ENCODE results near the gene SERPINB6. TPM values are rescaled to one million over a fixed set of nuclear protein-coding genes. Genes with fewer than 3 reads are reported as not detected.
"Not testable (repeated sequence)": the region's sequence is repeated elsewhere in the genome, so short reads cannot be mapped to it uniquely, and the experiment has no call there.

Gene SERPINB6
- total RNA-seq, 3 donors from 2014 or later, result 14.9 to 15.9 (median 15.3) TPM

GRCh38 chr6:2949121-2949520, 22.2 kb downstream of the SERPINB6 start:
- Mint-ChIP-seq H3K36me3 (ENCODE audit: insufficient read depth) (peaks cover 20% of the 10 kb centered on the region), H3K9me3 (no peaks in the 10 kb centered on the region), H3K4me1 (ENCODE audit: low read depth) (peaks cover 13% of the 10 kb centered on the region), H3K27me3 (ENCODE audit: low read depth) (no peaks in the 10 kb centered on the region), H3K4me3 (no peak overlapping the region)
- no peak for DNase-seq
- ATAC-seq, result no peak

DNA sequence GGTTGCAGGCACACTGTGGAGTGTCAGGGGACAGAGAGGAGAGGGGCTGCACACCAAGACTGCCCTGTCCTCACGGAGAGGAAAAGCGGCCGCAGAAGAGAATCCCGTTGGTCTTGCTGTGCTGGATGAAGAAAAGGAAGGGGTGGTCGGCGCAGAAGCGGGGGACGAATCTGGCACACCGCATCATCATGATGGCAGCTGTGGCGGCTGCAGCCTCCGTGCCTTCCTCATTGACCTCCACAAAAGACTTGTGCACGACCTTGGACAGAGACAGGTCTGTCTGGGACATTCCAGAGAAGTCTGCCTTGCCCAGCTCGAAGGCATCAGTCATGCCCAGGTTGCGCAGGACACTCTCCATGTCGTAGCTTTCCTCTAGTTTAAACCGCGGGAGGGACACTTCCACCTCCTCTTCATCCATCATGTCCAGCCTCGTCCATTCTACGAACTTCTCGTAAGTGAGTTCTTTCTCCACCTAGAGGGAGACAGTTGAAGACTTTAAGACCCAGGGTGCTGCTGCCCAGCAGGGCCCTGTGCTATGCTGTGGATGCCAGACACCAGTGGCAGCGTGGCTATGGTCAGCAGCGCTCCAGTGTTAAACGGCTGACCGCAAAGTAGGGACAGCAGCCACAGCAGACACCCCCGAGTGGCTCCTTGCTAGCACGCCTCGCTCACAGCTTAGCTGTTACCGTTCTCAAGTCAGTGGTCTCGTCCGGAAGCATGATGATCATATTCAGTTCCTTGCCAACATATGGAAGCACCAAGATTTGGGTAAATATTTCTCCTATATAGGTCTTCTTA, 22.9 kb downstream of the SERPINB6 start:
- Mint-ChIP-seq H3K4me1 (ENCODE audit: low read depth) (peaks cover 16% of the 10 kb centered on the region), H3K36me3 (ENCODE audit: insufficient read depth) (peaks cover 20% of the 10 kb centered on the region), H3K4me3 (no peak overlapping the region), H3K27me3 (ENCODE audit: low read depth) (no peaks in the 10 kb centered on the region), H3K9me3 (no peaks in the 10 kb centered on the region)
- DNase-seq (no peak), ATAC-seq (no peak)

GRCh38 chr6:2947445-2947844, 23.9 kb downstream of the SERPINB6 start:
- Mint-ChIP-seq H3K27me3 (ENCODE audit: low read depth) (no peaks in the 10 kb centered on the region), H3K36me3 (ENCODE audit: insufficient read depth) (peaks cover 17% of the 10 kb centered on the region)
- no peak for ATAC-seq

GRCh38 chr6:2945153-2945452, 26.3 kb downstream of the SERPINB6 start:
- H3K4me1 Mint-ChIP-seq (ENCODE audit: low read depth), result peaks cover 36% of the 10 kb centered on the region
- H3K36me3 Mint-ChIP-seq (ENCODE audit: insufficient read depth), result peaks cover 17% of the 10 kb centered on the region
- no peak for DNase-seq
- no peak for ATAC-seq
- H3K4me3 Mint-ChIP-seq, result no peak overlapping the region
- no peaks in the 10 kb centered on the region for H3K27me3 Mint-ChIP-seq (ENCODE audit: low read depth)
- H3K9me3 Mint-ChIP-seq, result no peaks in the 10 kb centered on the region

More at GRCh38 chr6:2947445-2947844, 23.9 kb downstream of the SERPINB6 start:
- no peaks in the 10 kb centered on the region for H3K9me3 Mint-ChIP-seq
- DNase-seq, result no peak
- H3K4me3 Mint-ChIP-seq, result no peak overlapping the region
- peaks cover 24% of the 10 kb centered on the region for H3K4me1 Mint-ChIP-seq (ENCODE audit: low read depth)

DNA sequence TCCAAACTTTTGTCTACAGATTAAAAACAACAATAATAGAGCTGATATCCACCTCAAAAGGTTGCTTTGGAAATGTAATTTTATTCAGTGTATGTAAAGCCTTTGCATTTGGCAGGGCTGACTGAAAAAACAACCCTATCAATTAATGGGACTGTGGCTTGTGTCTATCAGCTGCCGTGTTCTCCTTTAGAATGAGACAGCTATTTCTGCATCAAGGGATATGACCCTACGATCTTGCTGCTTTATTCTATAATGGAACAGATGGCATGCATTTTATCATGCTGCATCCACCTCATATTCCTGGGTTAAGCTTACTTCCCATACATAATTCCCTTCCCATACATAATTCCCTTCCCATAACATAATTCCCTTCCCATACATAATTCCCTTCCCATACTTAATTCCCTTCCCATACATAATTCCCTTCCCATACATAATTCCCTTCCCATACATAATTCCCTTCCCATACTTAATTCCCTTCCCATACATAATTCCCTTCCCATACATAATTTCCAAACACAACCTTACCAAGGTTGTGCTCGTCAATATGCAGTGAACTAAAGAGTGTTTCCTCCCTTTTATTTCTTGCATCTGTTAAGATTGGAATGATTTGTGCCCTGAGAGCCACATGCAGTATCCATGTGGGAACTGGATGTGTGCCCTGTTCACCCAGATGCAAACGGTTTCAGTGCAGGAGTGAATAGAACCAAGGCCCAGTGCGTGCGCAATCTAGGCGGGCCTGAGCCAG, 26.8 kb downstream of the SERPINB6 start:
- H3K4me1 Mint-ChIP-seq (ENCODE audit: low read depth), result peaks cover 40% of the 10 kb centered on the region
- DNase-seq, result no peak
- peaks cover 17% of the 10 kb centered on the region for H3K36me3 Mint-ChIP-seq (ENCODE audit: insufficient read depth)
- no peaks in the 10 kb centered on the region for H3K27me3 Mint-ChIP-seq (ENCODE audit: low read depth)
- no peak for ATAC-seq
- no peak overlapping the region for H3K4me3 Mint-ChIP-seq
- H3K9me3 Mint-ChIP-seq, result no peaks in the 10 kb centered on the region

GRCh38 chr6:2943564-2943955, 27.8 kb downstream of the SERPINB6 start:
- DNase-seq (no peak), ATAC-seq (no peak)
- peaks cover 10% of the 10 kb centered on the region for H3K36me3 Mint-ChIP-seq (ENCODE audit: insufficient read depth)
- H3K27me3 Mint-ChIP-seq (ENCODE audit: low read depth), result no peaks in the 10 kb centered on the region
- peaks cover 46% of the 10 kb centered on the region for H3K4me1 Mint-ChIP-seq (ENCODE audit: low read depth)
- H3K9me3 Mint-ChIP-seq, result no peaks in the 10 kb centered on the region
- H3K4me3 Mint-ChIP-seq, result peak overlapping the region; percentile 14

DNA sequence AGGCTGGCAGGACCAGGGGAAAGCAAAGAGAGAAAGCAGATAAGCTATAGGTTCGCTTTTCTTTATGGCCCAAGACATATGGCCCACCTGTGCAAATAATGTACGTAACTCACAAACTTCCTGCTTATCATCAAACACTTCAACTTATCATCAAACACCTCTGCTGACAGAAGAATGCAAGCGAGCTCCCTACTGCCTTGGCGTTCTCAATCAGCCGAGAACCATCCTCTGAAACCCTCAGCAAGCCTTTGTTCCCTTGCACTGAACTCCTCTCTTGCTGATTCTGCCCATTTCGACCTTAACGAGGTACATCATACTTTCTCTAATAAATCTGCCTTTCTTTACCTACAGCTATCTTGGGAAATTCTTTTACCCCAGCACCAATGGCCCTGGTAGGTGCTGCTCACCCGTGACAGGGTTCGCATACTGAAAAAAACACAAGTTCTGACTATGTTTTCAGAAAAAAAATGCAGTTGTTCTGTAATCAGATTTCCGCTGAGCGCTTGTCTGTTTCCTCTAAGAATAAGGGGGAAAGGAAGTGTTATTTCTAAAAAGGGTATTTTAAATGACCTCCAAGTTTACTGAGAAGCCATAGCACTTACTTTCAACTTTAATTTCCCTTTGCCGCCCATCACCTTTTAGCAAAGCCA, 28.3 kb downstream of the SERPINB6 start:
- Mint-ChIP-seq H3K27me3 (ENCODE audit: low read depth) (no peaks in the 10 kb centered on the region), H3K4me3 (peak overlapping the region; percentile 14), H3K36me3 (ENCODE audit: insufficient read depth) (peaks cover 9% of the 10 kb centered on the region), H3K4me1 (ENCODE audit: low read depth) (peaks cover 50% of the 10 kb centered on the region), H3K9me3 (no peaks in the 10 kb centered on the region)
- DNase-seq (no peak), ATAC-seq (no peak)

DNA sequence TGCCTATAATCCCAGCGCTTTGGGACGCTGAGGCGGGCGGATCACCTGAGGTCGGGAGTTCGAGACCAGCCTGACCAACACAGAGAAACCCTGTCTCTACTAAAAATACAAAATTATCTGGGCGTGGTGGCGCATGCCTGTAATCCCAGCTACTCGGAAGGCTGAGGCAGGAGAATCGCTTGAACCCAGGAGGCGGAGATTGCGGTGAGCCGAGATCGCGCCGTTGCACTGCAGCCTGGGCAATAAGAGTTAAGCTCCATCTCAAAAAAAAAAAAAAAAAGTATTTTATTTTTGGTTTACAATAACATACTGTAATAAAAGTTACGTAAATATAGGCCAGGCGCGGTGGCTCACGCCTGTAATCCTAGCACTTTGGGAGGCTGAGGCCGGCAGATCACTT, 29.3 kb downstream of the SERPINB6 start:
- not testable (repeated sequence) for H3K9me3 Mint-ChIP-seq; H3K27me3 Mint-ChIP-seq (ENCODE audit: low read depth); DNase-seq; H3K36me3 Mint-ChIP-seq (ENCODE audit: insufficient read depth); H3K4me3 Mint-ChIP-seq; ATAC-seq
- peaks cover 58% of the 10 kb centered on the region for H3K4me1 Mint-ChIP-seq (ENCODE audit: low read depth)

DNA sequence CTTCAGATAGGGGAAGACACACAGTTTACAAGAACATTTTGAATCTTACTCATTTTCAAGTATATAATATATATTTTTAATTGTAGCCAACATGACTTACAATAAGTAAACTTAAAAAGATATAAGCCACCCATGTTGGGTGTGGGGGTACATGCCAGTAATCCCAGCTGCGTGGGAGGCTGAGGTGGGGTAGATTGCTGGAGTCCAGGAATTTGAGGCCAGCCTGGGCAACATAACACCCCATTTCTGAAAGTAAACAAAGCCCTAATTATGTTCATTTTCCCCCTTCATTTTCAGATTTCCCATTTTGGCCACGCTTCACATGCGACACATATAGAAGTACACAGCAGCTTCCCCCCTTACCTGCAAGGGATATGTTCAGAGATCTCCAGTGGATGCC, 30.5 kb downstream of the SERPINB6 start:
- H3K27me3 Mint-ChIP-seq (ENCODE audit: low read depth), result no peaks in the 10 kb centered on the region
- peaks cover 4% of the 10 kb centered on the region for H3K36me3 Mint-ChIP-seq (ENCODE audit: insufficient read depth)
- H3K9me3 Mint-ChIP-seq, result peaks cover 4% of the 10 kb centered on the region
- H3K4me3 Mint-ChIP-seq, result no peak overlapping the region
- ATAC-seq (no peak), DNase-seq (no peak)
- H3K4me1 Mint-ChIP-seq (ENCODE audit: low read depth), result peaks cover 69% of the 10 kb centered on the region

DNA sequence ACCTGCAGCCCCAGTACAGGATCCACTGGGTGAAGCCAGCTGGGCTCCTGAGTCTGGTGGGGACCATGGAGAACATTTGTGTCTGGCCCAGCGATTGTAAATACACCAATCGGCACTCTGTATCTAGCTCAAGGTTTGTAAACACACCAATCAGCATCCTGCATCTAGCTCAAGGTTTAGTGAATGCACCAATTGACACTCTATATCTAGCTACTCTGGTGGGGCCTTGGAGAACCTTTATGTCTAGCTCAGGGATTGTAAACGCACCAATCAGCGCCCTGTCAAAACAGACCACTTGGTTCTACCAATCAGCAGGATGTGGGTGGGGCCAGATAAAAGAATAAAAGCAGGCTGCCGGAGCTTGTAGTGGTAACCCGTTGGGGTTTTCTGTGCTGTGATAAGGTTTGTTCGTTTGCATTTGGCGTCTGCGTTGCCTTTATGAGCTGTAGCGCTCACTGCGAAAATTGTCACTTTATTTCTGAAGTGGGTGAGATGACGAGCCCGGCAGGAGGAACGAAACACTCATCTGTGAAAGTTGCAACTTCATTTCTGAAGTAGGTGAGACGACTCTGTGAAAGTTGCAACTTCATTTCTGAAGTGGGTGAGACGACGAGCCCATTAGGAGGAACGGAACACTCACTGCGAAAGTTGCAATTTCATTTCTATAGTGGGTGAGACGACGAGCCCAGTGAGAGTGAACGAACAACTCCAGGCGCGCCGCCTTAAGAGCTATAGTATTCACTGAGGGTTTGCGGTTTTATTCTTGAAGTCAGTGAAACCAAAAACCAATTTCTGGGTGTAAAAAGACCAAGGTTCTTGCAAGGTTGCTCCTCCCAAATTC, 31.1 kb downstream of the SERPINB6 start:
- Mint-ChIP-seq H3K36me3 (ENCODE audit: insufficient read depth) (peaks cover 4% of the 10 kb centered on the region), H3K4me1 (ENCODE audit: low read depth) (peaks cover 71% of the 10 kb centered on the region), H3K27me3 (ENCODE audit: low read depth) (no peaks in the 10 kb centered on the region), H3K9me3 (peaks cover 4% of the 10 kb centered on the region), H3K4me3 (peak overlapping the region; percentile 48)
- DNase-seq (peak; percentile 60), ATAC-seq (peak; percentile 87 to 94)

DNA sequence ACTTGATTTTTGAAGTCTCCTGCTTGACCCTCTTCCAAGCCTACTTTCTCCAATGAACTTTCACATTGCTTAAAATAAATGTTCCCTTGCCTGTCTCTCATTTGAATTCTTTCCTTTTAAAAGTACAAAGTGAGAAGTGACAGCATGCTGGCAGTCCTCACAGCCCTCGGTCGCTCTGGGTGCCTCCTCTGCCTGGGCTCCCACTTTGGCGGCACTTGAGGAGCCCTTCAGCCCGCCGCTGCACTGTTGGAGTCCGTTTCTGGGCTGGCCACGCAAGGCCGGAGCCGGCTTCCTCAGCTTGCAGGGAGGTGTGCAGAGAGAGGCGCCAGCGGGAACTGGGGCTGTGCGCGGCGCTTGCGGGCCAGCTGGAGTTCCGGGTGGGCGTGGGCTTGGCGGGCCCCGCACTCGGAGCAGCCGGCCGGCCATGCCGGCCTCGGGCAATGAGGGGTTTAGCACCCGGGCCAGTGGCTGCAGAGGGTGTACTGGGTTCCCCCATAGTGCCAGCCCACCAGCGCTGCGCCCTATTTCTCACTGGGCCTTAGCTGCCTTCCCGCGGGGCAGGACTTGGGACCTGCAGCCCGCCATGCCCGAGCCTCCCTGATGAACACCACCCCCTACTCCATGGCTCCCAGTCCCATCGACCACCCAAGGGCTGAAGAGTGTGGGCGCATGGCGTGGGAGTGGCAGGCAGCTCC, 31.9 kb downstream of the SERPINB6 start:
- Mint-ChIP-seq H3K9me3 (peaks cover 4% of the 10 kb centered on the region), H3K36me3 (ENCODE audit: insufficient read depth) (peaks cover 4% of the 10 kb centered on the region), H3K4me3 (no peak overlapping the region), H3K4me1 (ENCODE audit: low read depth) (peaks cover 65% of the 10 kb centered on the region), H3K27me3 (ENCODE audit: low read depth) (no peaks in the 10 kb centered on the region)
- ATAC-seq (no peak), DNase-seq (no peak)

- Mint-ChIP-seq H3K4me3 (no peak overlapping the region), H3K27me3 (ENCODE audit: low read depth) (no peaks in the 10 kb centered on the region), H3K9me3 (peaks cover 4% of the 10 kb centered on the region), H3K36me3 (ENCODE audit: insufficient read depth) (peaks cover 4% of the 10 kb centered on the region), H3K4me1 (ENCODE audit: low read depth) (peaks cover 62% of the 10 kb centered on the region)
- ATAC-seq (no peak), DNase-seq (no peak)
These were observed 32.7 kb downstream of the SERPINB6 start for GRCh38 chr6:2938632-2939083.

DNA sequence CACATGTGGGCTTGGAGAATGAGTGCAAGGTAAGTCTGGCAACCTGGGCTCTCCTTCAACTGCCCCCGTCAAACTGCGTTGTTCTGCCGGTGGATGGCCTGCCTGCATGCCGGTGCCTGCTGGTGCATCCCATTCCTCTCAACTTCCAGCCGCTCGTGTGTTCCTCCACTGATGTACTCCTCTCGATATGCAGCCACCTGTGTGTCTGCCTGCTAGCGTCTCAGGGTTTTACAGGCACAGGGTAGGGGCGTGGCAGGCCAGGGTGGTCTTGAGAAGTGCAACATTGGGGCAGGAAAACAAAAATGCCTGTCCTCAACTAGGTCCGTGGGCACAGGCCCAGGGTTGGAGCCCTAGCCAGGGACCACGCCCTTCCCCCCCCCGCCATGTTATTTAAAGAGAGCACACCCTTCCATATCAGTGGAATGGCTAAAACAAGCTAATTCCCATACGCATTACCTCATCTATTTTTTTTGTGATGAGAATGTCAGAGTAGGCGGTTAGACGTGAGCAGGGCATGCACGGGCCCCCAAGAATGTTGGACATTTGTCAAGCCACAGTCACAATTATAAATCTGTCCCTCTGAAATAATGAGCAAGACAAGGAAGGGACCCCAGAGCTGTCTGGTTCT, 33.2 kb downstream of the SERPINB6 start:
- H3K4me1 Mint-ChIP-seq (ENCODE audit: low read depth), result peaks cover 57% of the 10 kb centered on the region
- ATAC-seq (no peak), DNase-seq (no peak)
- peaks cover 4% of the 10 kb centered on the region for H3K36me3 Mint-ChIP-seq (ENCODE audit: insufficient read depth)
- peaks cover 4% of the 10 kb centered on the region for H3K9me3 Mint-ChIP-seq
- no peak overlapping the region for H3K4me3 Mint-ChIP-seq
- no peaks in the 10 kb centered on the region for H3K27me3 Mint-ChIP-seq (ENCODE audit: low read depth)
